Body of pancreas (tissue), 4 donors: Measurements from ENCODE around the gene JUN. TPM values are rescaled to one million over a fixed set of nuclear protein-coding genes. Genes with fewer than 3 reads are reported as not detected.
A peak's percentile ranks its signal among the peaks of the same experiment; 100 is the strongest.

Experiments used
- ATAC-seq: fragments of 150-250 bp; one replicate; pipeline ENCODE4 v1.9.1; 2016
- DNase-seq, 4 donors: peaks; one replicate each; pipeline ENCODE4 v3.0.0-alpha.2; 2019
- H3K27ac ChIP-seq, 4 donors: fragments of 200-600 bp; sonication (generic); 1 replicate in 3 of 4; 2 replicates in 1 of 4; pipeline versions ENCODE4 v1.5.1 to v1.6.1; 2016 to 2019; ENCODE audit warnings: mild to moderate bottlenecking in 1 of 4, mixed read lengths in 1 of 4, moderate library complexity in 1 of 4
- H3K27me3 ChIP-seq, 2 donors: fragments of 200-600 bp; sonication (generic); one replicate each; pipeline ENCODE4 v1.6.0; 2016; ENCODE audit warnings: mild to moderate bottlenecking in 1 of 2
- H3K36me3 ChIP-seq, 2 donors: fragments of 200-600 bp; sonication (generic); replicated peaks in 1 of 2; 2 replicates each; pipeline ENCODE4 v1.5.1; 2016; ENCODE audit warnings: low read depth in 2 of 2; ENCODE audit not compliant: insufficient read depth in 1 of 2
- H3K4me1 ChIP-seq: fragments of 200-600 bp; sonication (generic); one replicate; pipeline ENCODE4 v1.6.0; 2016
- H3K4me3 ChIP-seq, 2 donors: fragments of 200-600 bp; sonication (generic); 1 replicate in 1 of 2; 2 replicates in 1 of 2; pipeline ENCODE4 v1.5.1; 2016 to 2019
- H3K9me3 ChIP-seq, 3 donors: fragments of 200-600 bp; sonication (generic); 1 replicate in 2 of 3; 2 replicates in 1 of 3; pipeline ENCODE4 v1.5.1; 2016
- POLR2A ChIP-seq, 3 donors: fragments of 450-650 bp; IDR thresholded peaks; one replicate each; pipeline ENCODE4 v1.6.1; 2016; ENCODE audit warnings: antibody characterized with exemption in 3 of 3, mild to moderate bottlenecking in 2 of 3
- WGBS, 2 donors: methylation state at CpG; one replicate each; pipeline ENCODE4 v1.1.5; 2017; 5-methylcytosine and 5-hydroxymethylcytosine counted together
- intact Hi-C: fragments of 100-400 bp; cut with DNase I; formaldehyde crosslinking; loops from one replicate; pipeline ENCODE4 v1.15.1; 2023
- total RNA-seq, 2 donors: library from RNA; depleted of rRNA; stranded (reverse); fragments of >200 nt; gene quantifications; one replicate each; pipeline ENCODE4 v1.1.0, GENCODE V29; 2016
- TF ChIP-seq, protein P1 (sequence below), 7 experiments: fragments of 450-650 bp in 4 of 7; fragments of 200-600 bp in 3 of 7; sonication (generic) in 3 of 7; IDR thresholded peaks; one replicate each; pipeline ENCODE4 v1.5.1; 2016 to 2019; ENCODE audit warnings: antibody characterized with exemption in 7 of 7

The JUN gene
- total RNA-seq, 2 donors from 2014 or later = 320 to 712 TPM

DNA sequence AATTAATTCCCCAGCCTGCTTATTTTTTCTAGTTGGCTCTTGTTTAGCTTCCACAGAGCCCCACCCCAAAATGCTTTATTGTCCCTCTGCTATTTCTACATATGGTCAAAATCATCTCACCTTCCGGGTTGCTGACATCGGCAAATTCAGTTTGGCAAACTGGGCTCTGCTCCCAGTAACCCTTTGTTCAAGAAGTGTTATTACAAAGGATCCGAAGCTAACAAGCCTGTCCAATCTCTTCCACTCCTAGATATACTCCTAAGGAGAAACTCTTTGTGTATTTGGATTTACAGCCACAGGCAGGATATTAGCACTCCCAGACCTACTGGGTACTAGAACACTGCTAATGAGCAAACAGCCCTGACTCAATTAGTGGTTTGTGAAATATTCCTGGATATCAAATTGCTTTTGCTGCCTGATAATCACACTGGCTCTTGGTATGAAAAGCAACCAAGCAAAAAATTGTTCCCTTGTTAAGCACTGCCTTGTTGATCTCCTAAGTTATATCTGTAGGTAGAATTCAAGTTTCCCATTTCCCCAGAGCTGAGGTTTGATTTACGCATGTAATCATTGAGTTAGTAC lies 4.0 kb downstream of the JUN start:
- H3K4me1 ChIP-seq = peaks cover 3% of the 10 kb centered on the region
- WGBS, 2 donors = 16 to 21% methylated on average over 4 of the region's 4 CpGs
- DNase-seq (peak; percentile 75 to 81 (median 80)), ATAC-seq (peak; percentile 1)
- TF ChIP-seq POLR2A (IDR thresholded peaks at IDR 0.05) = peak in 2 of 3 donors; percentile 87 to 96
- TF ChIP-seq, protein P1, sequence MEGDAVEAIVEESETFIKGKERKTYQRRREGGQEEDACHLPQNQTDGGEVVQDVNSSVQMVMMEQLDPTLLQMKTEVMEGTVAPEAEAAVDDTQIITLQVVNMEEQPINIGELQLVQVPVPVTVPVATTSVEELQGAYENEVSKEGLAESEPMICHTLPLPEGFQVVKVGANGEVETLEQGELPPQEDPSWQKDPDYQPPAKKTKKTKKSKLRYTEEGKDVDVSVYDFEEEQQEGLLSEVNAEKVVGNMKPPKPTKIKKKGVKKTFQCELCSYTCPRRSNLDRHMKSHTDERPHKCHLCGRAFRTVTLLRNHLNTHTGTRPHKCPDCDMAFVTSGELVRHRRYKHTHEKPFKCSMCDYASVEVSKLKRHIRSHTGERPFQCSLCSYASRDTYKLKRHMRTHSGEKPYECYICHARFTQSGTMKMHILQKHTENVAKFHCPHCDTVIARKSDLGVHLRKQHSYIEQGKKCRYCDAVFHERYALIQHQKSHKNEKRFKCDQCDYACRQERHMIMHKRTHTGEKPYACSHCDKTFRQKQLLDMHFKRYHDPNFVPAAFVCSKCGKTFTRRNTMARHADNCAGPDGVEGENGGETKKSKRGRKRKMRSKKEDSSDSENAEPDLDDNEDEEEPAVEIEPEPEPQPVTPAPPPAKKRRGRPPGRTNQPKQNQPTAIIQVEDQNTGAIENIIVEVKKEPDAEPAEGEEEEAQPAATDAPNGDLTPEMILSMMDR (IDR thresholded peaks at IDR 0.05) = peak in 2 of 7 experiments; percentile 7 to 15
- H3K36me3 ChIP-seq = no peaks in the 10 kb centered on the region
- no peak overlapping the region for H3K4me3 ChIP-seq
- H3K27me3 ChIP-seq = no peaks in the 10 kb centered on the region
- intact Hi-C loops = no loop called here
- peak overlapping the region; percentile 11 to 100 (median 98) for H3K27ac ChIP-seq
- no peaks in the 10 kb centered on the region for H3K9me3 ChIP-seq

GRCh38 chr1:58779059-58779754 lies 4.6 kb downstream of the JUN start:
- intact Hi-C loops = no loop called here
- H3K36me3 ChIP-seq = no peaks in the 10 kb centered on the region
- ATAC-seq (no peak), DNase-seq (no peak)
- 40 to 50% methylated on average over 2 of the region's 2 CpGs for WGBS, 2 donors
- H3K9me3 ChIP-seq = no peaks in the 10 kb centered on the region
- H3K27me3 ChIP-seq = no peaks in the 10 kb centered on the region
- H3K4me3 ChIP-seq = no peak overlapping the region
- H3K27ac ChIP-seq = peak overlapping the region; percentile 11 to 100 (median 98)
- peaks cover 8% of the 10 kb centered on the region for H3K4me1 ChIP-seq
- TF ChIP-seq, protein P1 (IDR thresholded peaks at IDR 0.05) = no peak
- TF ChIP-seq POLR2A (IDR thresholded peaks at IDR 0.05) = no peak

- TF ChIP-seq, protein P1 (IDR thresholded peaks at IDR 0.05) = no peak
- TF ChIP-seq POLR2A (IDR thresholded peaks at IDR 0.05) = no peak
- Histone ChIP-seq H3K9me3 (no peaks in the 10 kb centered on the region), H3K27ac (peak overlapping the region in 1 of 4 donors; percentile 99), H3K36me3 (no peaks in the 10 kb centered on the region), H3K4me3 (no peak overlapping the region), H3K27me3 (no peaks in the 10 kb centered on the region), H3K4me1 (peaks cover 15% of the 10 kb centered on the region)
- ATAC-seq (no peak), DNase-seq (peak in 2 of 4 donors; percentile 16 to 21)
- intact Hi-C loops = no loop called here
- 56 to 68% methylated on average over 3 of the region's 3 CpGs for WGBS, 2 donors
These were observed 5.4 kb downstream of the JUN start for GRCh38 chr1:58778385-58779000.

DNA sequence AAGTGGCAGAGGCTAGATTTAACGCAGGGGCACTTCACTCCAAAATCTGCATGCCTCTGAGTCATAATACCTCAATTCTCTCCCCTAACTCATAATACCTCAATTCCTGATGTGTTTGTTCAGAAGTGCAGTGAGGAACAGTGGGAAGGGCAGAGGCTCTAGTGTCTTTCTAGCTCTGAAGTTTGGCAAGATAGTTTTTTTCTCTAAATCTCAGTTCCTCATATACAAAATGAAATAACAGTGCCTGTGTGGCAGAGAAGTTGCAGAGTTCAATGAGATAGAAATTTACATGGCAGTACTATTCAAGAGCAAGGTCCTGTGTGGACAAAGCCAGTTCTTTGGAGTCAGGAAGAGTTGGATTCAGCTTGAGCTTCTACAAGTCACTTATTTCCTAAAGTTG lies 9.8 kb downstream of the JUN start:
- no peak for TF ChIP-seq POLR2A (IDR thresholded peaks at IDR 0.05)
- TF ChIP-seq, protein P1 (IDR thresholded peaks at IDR 0.05) = no peak
- no peaks in the 10 kb centered on the region for H3K9me3 ChIP-seq
- DNase-seq (no peak), ATAC-seq (no peak)
- H3K36me3 ChIP-seq = no peaks in the 10 kb centered on the region
- WGBS, 2 donors = 73 to 75% methylated on average over 1 of the region's 1 CpG
- H3K27ac ChIP-seq = peak overlapping the region; percentile 75 to 90 (median 82)
- no peaks in the 10 kb centered on the region for H3K27me3 ChIP-seq
- peaks cover 23% of the 10 kb centered on the region for H3K4me1 ChIP-seq
- no peak overlapping the region for H3K4me3 ChIP-seq
- intact Hi-C loops = no loop called here
